Motor neuron (in vitro differentiated cells): Measurements from ENCODE around the gene SLC16A6. TPM values are rescaled to one million over a fixed set of nuclear protein-coding genes. Genes with fewer than 3 reads are reported as not detected.
"Not testable (repeated sequence)": the region's sequence is repeated elsewhere in the genome, so short reads cannot be mapped to it uniquely, and the experiment has no call there.

ENCODE experiments used
- ATAC-seq, 8 experiments: fragments of 200-7000 bp; cut with Tn5 transposase; replicated peaks in 6 of 8; 2 replicates each; pipeline ENCODE4 v1.8.0; 2021; ENCODE audit warnings: mild to moderate bottlenecking in 8 of 8, moderate library complexity in 8 of 8
- H3K27ac ChIP-seq, 2 donors: fragments of 250-450 bp; sonication (Bioruptor Pico); 2 replicates each; pipeline ENCODE4 v1.9.0; 2021; ENCODE audit warnings: antibody characterized with exemption in 2 of 2, mild to moderate bottlenecking in 2 of 2, moderate library complexity in 1 of 2
- H3K4me1 ChIP-seq, 2 donors: fragments of 250-450 bp; sonication (Bioruptor Pico); replicated peaks in 1 of 2; 2 replicates each; pipeline ENCODE4 v1.6.1; 2021; ENCODE audit warnings: antibody characterized with exemption in 2 of 2, mild to moderate bottlenecking in 2 of 2, moderate library complexity in 1 of 2
- H3K4me3 ChIP-seq, 5 donors: fragments of 250-450 bp; sonication (Bioruptor Pico); 2 replicates each; pipeline ENCODE4 v1.9.0; 2021; ENCODE audit warnings: antibody characterized with exemption in 5 of 5, mild to moderate bottlenecking in 5 of 5, moderate library complexity in 4 of 5
- WGBS, 10 experiments: fragments of 450-650 bp; shearing (Covaris generic); methylation state at CpG; one replicate each; pipeline ENCODE4 v1.0.0; 2022; 5-methylcytosine and 5-hydroxymethylcytosine counted together
- in situ Hi-C, 9 experiments: fragments of 400-800 bp; cut with MboI; loops; one replicate each; pipeline ENCODE4 v1.15.0; 2021; ENCODE audit warnings: low sequenced_read_pairs in 9 of 9, low pct_unique_long_range_greater_than_20kb in 2 of 9; ENCODE audit not compliant: unreplicated experiment in 9 of 9
- total RNA-seq, 8 experiments: library from RNA; unstranded; fragments of 300-600 nt; gene quantifications; 2 replicates each; pipeline versions ENCODE4 v1.2.3 to v1.2.4, GENCODE V29; 2022

Gene SLC16A6
- total RNA-seq, 8 experiments from 2014 or later: 4.3 to 25.6 (median 9.7) TPM

DNA sequence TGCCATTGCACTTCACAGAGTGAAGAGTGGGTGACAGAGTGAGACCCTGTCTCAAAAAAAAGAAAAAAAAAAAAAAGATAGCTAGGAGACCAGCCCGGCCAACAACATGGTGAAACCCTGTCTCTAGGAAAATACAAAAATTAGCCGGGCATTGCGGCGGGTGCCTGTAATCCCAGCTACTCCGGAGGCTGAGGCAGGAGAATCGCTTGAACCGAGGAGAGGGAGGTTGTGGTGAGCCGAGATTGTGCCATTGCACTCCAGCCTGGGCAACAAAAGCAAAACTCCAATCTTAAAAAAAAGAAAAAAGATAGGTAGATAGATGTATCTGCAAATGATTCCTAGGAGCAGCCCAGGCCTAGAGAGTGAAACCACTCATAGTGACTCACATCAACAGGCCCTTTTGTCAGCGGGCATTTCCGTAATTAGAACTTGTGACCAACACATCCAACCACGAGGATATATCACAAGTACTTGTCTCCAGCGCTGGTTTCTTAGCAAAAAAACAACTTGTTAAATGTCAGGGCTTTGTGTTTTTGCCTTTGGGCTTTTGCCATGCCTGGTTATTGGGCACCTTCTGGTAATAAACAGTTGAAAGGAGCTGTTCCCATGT, 56.1 kb downstream of the SLC16A6 start:
- H3K4me3 ChIP-seq, H3K4me1 ChIP-seq, H3K27ac ChIP-seq, in situ Hi-C loops: not testable (repeated sequence)
- WGBS, 10 experiments: 49 to 100% (median 85%) methylated on average over 1 to 11 of the region's 12 CpGs; no CpG with 5 or more reads in 1 of the 10 experiments
- ATAC-seq: peak in 7 of 8 experiments; percentile 32 to 89 (median 67)

DNA sequence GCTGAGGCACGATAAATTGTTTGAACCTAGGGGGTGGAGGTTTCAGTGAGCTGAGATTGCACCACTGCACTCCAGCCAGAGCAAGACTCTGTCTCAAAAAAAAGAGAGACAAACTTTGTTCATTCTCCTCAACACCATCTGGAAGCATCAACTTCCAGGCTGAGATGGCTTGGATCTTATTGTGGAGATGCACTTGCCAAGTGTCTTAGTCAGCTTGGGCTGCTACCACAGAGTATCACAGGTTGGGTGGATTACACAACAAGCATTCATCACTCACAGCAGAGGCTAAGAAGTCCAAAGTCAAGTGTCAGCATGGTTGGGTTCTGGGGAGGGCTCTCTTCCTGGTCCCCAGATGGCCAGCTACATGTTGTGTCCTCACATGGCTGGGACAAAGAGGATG, 58.2 kb downstream of the SLC16A6 start:
- peak in 2 of 8 experiments; percentile 28 to 77 for ATAC-seq
- H3K4me1 ChIP-seq, in situ Hi-C loops, H3K27ac ChIP-seq, H3K4me3 ChIP-seq: not testable (repeated sequence)
- WGBS, 10 experiments: 60 to 100% (median 80%) methylated on average over 1 of the region's 1 CpG; no CpG with 5 or more reads in 7 of the 10 experiments

DNA sequence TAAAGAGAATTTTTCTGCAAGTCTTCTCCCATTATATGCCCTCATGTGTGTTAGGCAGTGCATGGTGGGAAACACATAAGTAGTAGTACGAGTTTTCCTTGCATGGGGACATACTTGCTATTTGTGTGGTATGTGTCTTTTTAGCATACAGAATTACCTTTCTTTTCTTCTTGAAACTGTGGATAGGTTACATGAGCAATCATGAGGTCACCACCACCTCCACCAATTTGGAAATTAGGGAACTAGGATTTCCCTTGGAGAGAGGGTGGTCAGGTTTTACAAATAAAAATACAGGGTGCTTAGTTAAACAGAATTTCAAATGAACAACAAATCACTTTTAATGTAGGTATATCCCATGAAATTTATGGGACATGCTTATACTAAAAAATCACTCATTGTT, 59.4 kb downstream of the SLC16A6 start:
- ATAC-seq: no peak
- WGBS, 10 experiments: 100% methylated on average over 1 of the region's 1 CpG; no CpG with 5 or more reads in 9 of the 10 experiments
- Histone ChIP-seq H3K4me3 (no peak overlapping the region), H3K4me1 (no peaks in the 10 kb centered on the region), H3K27ac (no peak overlapping the region)
- in situ Hi-C loops: no loop called here

DNA sequence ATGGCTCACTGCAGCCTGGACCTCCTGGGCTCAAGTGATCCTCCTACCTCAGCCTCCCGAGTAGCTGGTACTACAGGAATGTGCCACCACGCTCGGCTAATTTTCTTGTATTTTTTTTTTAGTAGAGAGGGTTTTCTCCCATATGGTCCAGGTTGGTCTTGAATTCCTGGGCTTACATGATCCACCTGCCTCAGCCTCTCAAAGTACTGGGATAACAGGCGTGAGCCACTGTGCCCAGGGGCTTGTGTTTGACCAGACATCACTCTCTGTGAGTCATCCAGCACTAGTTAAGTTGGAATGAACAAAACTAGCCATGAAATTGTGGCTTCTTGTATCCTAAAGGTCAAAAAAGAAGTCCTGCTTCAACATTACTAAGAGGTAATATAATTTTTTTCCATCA, 59.8 kb downstream of the SLC16A6 start:
- H3K4me3 ChIP-seq, ATAC-seq, in situ Hi-C loops, H3K4me1 ChIP-seq, H3K27ac ChIP-seq: not testable (repeated sequence)
- 67 to 100% (median 91%) methylated on average over 1 to 4 of the region's 4 CpGs; no CpG with 5 or more reads in 2 of the 10 experiments for WGBS, 10 experiments

DNA sequence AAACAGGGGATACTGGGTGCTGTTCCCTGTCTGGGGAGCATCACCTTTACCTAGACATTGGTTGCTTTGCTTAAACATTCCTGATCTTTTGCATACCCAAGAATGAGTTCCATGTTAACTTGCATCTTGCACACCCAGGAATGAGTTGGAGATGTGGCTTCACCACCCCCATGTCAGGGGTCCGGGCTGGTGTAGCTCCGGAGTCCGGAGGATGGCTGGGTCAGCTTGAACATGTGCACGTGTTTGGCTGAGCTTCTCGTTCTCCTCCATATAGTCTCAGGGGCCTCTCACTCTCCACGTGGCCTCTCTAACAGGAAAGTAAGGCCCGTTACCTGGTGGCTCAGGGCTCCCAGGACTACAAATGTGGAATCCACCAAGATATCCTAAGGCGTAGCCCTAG, 61.3 kb downstream of the SLC16A6 start:
- H3K4me3 ChIP-seq: no peak overlapping the region
- no peak overlapping the region for H3K27ac ChIP-seq
- WGBS, 10 experiments: 80 to 100% (median 100%) methylated on average over 1 to 4 of the region's 8 CpGs; no CpG with 5 or more reads in 7 of the 10 experiments
- no peak for ATAC-seq
- H3K4me1 ChIP-seq: no peaks in the 10 kb centered on the region
- in situ Hi-C loops: no loop called here

DNA sequence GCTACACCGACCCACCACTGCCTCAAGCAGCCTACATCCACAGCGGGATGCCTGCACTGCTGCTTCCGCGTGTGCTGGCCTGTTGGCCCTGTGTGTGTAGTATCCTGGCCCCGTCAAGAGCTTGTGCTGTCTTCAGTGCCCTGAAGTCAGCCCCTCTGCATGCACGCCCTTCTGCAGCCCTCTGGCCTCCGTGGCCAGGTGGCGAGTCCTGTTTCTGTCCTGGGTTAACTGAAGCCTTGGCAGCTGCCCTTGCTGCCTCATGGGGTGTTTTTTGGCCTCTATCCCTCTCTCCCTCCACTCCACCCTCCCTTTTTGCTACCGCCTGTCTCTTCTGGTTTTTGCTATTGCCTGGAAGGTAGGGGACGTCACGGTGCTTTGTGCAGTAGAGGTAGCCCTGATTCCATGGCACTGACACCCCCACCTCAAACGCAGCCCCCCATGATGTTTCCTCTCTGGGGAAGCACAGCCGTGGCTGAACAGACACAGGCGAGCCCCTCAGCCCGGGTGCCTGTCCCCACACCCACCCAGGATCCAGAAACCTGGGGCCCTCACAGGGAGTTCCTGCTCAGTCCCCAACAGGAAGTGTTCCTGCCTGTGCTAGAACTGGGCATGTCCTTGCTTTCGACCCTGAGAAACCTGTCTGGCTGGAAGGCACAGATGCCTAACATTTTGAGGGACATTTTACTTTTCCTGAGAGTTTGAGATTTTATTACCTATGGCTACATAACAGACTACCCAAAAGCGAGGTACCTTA, 61.9 kb downstream of the SLC16A6 start:
- in situ Hi-C loops: no loop called here
- ATAC-seq: no peak
- Histone ChIP-seq H3K4me3 (no peak overlapping the region), H3K27ac (no peak overlapping the region), H3K4me1 (no peaks in the 10 kb centered on the region)
- WGBS, 10 experiments: 60 to 94% (median 89%) methylated on average over 1 to 10 of the region's 17 CpGs; no CpG with 5 or more reads in 3 of the 10 experiments

DNA sequence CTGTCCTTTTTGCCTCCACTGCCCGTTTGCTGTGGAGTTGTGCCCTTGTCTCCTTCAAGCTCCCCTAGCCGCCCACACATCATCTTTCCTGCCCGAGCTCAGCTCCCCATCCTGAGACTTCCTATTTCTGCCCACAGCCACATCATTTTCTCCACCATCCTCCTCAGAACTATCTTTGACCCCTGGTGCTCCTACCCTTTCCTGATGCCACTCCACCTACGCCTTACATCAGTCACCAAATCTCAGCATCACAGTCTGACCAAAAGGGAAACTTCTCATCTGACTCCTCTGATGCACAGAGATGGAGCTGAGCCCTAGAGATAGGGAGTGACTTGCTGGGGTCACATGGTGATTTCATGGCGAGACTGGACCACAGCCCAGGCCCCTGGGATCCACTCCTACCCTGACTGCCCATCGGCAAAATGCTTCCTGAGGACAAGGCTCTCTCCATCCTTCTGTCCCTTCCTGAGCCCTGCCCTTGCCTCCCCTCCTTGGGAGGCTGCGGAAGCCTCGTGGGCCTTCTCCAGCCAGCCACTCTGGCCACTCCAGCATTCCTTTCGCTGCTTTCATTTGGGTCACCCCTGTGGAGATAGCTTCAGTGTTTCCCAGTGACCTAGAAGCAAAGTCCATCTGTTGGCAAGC, 62.8 kb downstream of the SLC16A6 start:
- H3K4me1 ChIP-seq, in situ Hi-C loops, H3K4me3 ChIP-seq, H3K27ac ChIP-seq, ATAC-seq: not testable (repeated sequence)
- WGBS, 10 experiments: 90 to 100% (median 100%) methylated on average over 1 to 2 of the region's 9 CpGs; no CpG with 5 or more reads in 6 of the 10 experiments

DNA sequence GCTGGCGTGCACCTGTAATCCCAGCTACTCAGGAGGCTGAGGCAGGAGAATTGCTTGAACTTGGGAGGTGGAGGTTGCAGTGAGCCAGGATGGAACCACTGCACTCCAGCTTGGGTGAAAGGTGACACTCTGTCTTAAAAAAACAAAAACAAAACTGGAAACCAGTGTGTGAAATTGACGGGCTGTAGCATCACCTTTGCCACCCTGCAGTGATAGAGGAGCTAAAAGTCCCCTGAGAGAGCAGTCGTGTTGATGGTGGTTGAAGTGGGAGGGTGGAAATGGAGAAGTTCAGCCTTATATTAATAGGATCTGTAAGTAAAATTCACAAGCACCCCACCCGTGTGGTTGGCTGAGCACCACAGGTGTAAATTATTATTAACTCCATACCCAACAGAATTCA, 65.9 kb downstream of the SLC16A6 start:
- H3K4me3 ChIP-seq, H3K27ac ChIP-seq, in situ Hi-C loops, ATAC-seq, H3K4me1 ChIP-seq: not testable (repeated sequence)
- WGBS, 10 experiments: 65 to 100% (median 94%) methylated on average over 1 to 4 of the region's 4 CpGs; no CpG with 5 or more reads in 1 of the 10 experiments

DNA sequence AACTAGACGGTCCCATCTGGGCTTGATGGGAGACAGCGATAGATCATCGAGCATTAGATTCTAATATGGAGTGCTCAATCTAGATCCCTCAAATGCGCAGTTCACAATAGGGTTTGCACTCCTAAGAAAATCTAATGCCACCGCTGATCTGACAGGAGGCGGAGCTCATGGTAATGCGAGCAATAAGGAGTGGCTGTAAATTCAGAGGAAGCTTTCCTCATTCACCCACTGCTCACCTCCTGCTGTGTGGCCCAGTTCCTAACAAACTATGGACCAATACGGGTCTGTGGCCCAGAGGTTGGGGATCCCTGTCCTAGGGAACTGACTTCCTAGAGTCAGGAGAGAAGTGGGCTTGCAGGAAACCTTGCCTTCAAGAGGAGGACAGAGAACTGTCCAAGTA, 68.3 kb downstream of the SLC16A6 start:
- Histone ChIP-seq H3K4me1 (no peaks in the 10 kb centered on the region), H3K4me3 (no peak overlapping the region), H3K27ac (no peak overlapping the region)
- 74 to 94% (median 82%) methylated on average over 2 to 7 of the region's 8 CpGs; no CpG with 5 or more reads in 3 of the 10 experiments for WGBS, 10 experiments
- in situ Hi-C loops: no loop called here
- peak in 1 of 8 experiments; percentile 61 for ATAC-seq

DNA sequence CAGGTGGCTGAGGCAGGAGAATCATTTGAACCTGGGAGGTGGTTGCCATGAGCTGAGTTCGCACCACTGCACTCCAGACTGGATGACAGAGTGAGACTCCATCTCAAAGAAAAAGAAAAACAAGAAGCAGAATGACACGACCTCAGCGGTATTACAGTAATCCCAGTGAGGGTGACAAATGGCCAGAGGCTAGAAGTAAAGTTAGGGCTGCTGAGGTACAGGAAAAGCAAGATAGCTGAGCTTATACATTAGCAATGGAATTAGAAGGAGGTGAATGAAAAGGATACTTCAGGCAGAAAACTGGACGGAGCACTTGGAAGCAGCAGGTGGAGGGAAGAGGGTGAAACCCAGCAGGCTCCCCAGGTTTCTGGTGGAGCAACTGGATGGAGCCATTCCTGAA, 69.1 kb downstream of the SLC16A6 start:
- Histone ChIP-seq H3K4me1 (no peaks in the 10 kb centered on the region), H3K27ac (no peak overlapping the region), H3K4me3 (no peak overlapping the region)
- ATAC-seq: no peak
- 79 to 100% (median 93%) methylated on average over 1 to 3 of the region's 4 CpGs; no CpG with 5 or more reads in 1 of the 10 experiments for WGBS, 10 experiments
- in situ Hi-C loops: no loop called here

DNA sequence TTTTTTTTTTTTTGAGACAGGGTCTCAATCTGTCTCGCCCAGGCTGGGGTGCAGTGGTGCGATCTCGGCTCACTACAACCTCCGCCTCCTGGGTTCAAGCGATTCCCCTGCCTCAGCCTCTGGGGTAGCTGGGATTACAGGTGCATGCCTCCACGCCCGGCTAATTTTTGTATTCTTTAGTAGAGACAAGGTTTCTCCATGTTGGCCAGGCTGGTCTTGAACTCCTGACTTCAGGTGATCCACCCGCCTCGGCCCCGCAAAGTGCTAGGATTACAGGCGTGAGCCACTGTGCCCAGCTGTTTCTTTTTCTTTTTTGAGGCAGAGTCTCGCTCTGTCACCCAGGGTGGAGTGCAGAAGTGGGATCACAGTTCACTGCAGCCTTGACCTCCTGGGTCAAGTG, 70.1 kb downstream of the SLC16A6 start:
- H3K4me1 ChIP-seq, in situ Hi-C loops: not testable (repeated sequence)

DNA sequence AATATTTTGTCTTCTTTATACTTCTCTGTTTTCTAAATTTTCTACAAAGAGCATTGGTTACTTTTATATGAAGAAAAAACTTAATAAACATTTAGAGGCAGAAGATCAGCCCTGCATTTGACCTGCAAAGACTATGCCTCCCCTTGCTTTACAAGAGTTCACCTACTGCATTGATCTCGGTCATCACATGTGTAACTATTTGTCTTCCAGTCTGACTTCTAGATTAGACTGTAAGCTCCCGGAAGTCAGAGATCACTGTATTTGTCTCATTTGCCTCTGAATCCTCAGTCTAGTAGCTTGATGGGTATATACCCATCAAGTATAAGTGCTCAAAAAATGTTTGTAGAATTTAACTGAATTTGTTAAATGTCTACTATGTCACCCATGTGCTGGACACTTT, 70.7 kb downstream of the SLC16A6 start:
- H3K27ac ChIP-seq, in situ Hi-C loops, H3K4me3 ChIP-seq, H3K4me1 ChIP-seq, ATAC-seq: not testable (repeated sequence)
- WGBS, 10 experiments: 86 to 100% methylated on average over 1 of the region's 2 CpGs; no CpG with 5 or more reads in 8 of the 10 experiments

More for the DNA sequence above, 70.1 kb downstream of the SLC16A6 start:
- whole genome bisulfite sequencing, 10 experiments: 93 to 100% (median 98%) methylated on average over 2 to 4 of the region's 12 CpGs; no CpG with 5 or more reads in 6 of the 10 experiments
- ATAC-seq, H3K4me3 ChIP-seq, H3K27ac ChIP-seq: not testable (repeated sequence)

DNA sequence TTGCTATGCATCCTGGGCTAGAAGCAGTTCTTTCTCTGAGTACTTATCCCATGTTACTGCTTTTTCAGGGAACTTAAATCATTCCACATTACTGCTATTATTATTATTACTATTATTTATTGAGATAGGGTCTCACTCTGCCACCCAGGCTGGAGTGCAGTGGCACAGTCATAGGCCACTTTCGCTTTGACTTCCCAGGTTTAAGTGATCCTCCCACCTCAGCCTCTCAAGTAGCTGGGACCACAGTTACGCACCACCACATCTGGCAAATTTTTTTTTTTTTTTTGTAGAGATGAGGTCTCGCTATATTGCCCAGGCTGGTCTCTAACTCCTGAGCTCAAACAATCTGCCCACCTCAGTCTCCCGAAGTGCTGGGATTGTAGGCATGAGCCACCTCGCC, 71.5 kb downstream of the SLC16A6 start:
- H3K4me1 ChIP-seq, H3K27ac ChIP-seq, ATAC-seq, in situ Hi-C loops, H3K4me3 ChIP-seq: not testable (repeated sequence)
- WGBS, 10 experiments: 83 to 100% (median 100%) methylated on average over 1 to 4 of the region's 5 CpGs; no CpG with 5 or more reads in 5 of the 10 experiments
